Measurements from ENCODE around the gene STPG1. TPM values are rescaled to one million over a fixed set of nuclear protein-coding genes. Genes with fewer than 3 reads are reported as not detected.
A peak's percentile ranks its signal among the peaks of the same experiment; 100 is the strongest.

STPG1 gene
- total and polyA plus RNA-seq, 2 of the 13 experiments (the other 11 are each of a cell fraction or from before 2014, with no cell fraction given): 3.4 to 4.3 TPM

GRCh38 chr1:24415334-24415909 lies 1.8 kb upstream of the STPG1 start, which contains the start of gene NIPAL3 (continued):
- TF ChIP-seq ZNF672 (CRISPR knock-in tag; IDR thresholded peaks at IDR 0.05) (no peak), ZBTB37 (CRISPR knock-in tag; IDR thresholded peaks at IDR 0.05) (no peak), CENPBD1 (CRISPR knock-in tag; IDR thresholded peaks at IDR 0.05; ENCODE audit: borderline replicate concordance, low read depth) (no peak), CHCHD3 (CRISPR knock-in tag; IDR thresholded peaks at IDR 0.05) (no peak), ZNF101 (CRISPR knock-in tag; IDR thresholded peaks at IDR 0.05; ENCODE audit: borderline replicate concordance, low read depth) (no peak), CCAR2 (optimal IDR thresholded peaks at IDR 0.05; ENCODE audit: low read depth, low read length) (no peak), NFIB (CRISPR knock-in tag; IDR thresholded peaks at IDR 0.05; ENCODE audit: borderline replicate concordance) (no peak), HOXD1 (CRISPR knock-in tag; IDR thresholded peaks at IDR 0.05) (no peak), ZNF841 (CRISPR knock-in tag; IDR thresholded peaks at IDR 0.05; ENCODE audit: borderline replicate concordance) (no peak), CBFB (CRISPR knock-in tag; IDR thresholded peaks at IDR 0.05) (0 out of 2 replicates have a peak, but pooled peaks have one; percentile 30), ZNF792 (CRISPR knock-in tag; IDR thresholded peaks at IDR 0.05) (0 out of 2 replicates have a peak, but pooled peaks have one; percentile 68), FOXK2 (IDR thresholded peaks at IDR 0.05) (no peak; the same call in 1 of the 2 replicates), GZF1 (CRISPR knock-in tag; IDR thresholded peaks at IDR 0.05) (peak; percentile 60; the same call in 1 of the 2 replicates), ZNF30 (CRISPR knock-in tag; IDR thresholded peaks at IDR 0.05) (no peak), XRCC5 (optimal IDR thresholded peaks at IDR 0.05; ENCODE audit: low read length) (peak; percentile 93), ZNF33B (CRISPR knock-in tag; IDR thresholded peaks at IDR 0.05) (no peak), ZNF17 (CRISPR knock-in tag; IDR thresholded peaks at IDR 0.05) (no peak), ZNF12 (CRISPR knock-in tag; IDR thresholded peaks at IDR 0.05) (no peak), ETV6 (CRISPR knock-in tag; conservative IDR thresholded peaks at IDR 0.05) (no peak), ASH2L (IDR thresholded peaks at IDR 0.05; ENCODE audit: insufficient read length, low read depth, low read length) (no peak), ZNF775 (CRISPR knock-in tag; IDR thresholded peaks at IDR 0.05; ENCODE audit: borderline replicate concordance) (no peak), KLF9 (CRISPR knock-in tag; IDR thresholded peaks at IDR 0.05; ENCODE audit: low read depth) (no peak)
- TF ChIP-seq, protein P1, sequence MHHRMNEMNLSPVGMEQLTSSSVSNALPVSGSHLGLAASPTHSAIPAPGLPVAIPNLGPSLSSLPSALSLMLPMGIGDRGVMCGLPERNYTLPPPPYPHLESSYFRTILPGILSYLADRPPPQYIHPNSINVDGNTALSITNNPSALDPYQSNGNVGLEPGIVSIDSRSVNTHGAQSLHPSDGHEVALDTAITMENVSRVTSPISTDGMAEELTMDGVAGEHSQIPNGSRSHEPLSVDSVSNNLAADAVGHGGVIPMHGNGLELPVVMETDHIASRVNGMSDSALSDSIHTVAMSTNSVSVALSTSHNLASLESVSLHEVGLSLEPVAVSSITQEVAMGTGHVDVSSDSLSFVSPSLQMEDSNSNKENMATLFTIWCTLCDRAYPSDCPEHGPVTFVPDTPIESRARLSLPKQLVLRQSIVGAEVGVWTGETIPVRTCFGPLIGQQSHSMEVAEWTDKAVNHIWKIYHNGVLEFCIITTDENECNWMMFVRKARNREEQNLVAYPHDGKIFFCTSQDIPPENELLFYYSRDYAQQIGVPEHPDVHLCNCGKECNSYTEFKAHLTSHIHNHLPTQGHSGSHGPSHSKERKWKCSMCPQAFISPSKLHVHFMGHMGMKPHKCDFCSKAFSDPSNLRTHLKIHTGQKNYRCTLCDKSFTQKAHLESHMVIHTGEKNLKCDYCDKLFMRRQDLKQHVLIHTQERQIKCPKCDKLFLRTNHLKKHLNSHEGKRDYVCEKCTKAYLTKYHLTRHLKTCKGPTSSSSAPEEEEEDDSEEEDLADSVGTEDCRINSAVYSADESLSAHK (CRISPR knock-in tag; IDR thresholded peaks at IDR 0.05; ENCODE audit: borderline replicate concordance): no peak

Measured in HepG2 (cell line).